ENCODE data around the gene ANP32D.
"Not testable (repeated sequence)": the region's sequence is repeated elsewhere in the genome, so short reads cannot be mapped to it uniquely, and the experiment has no call there.

The ANP32D gene

GRCh38 chr12:48472259-48472658 is at the start of gene ANP32D:
TSS of gene ANP32D (plus strand) at chr12:48472559. CDS start at chr12:48472665, 106 bp downstream.
- no peak for DNase-seq

- no peak for DNase-seq
Measured at GRCh38 chr12:48423171-48423570, 49.2 kb upstream of the ANP32D start.

- DNase-seq = no peak
Measured at GRCh38 chr12:48424644-48425043, 47.7 kb upstream of the ANP32D start.

- not testable (repeated sequence) for DNase-seq
Measured at GRCh38 chr12:48434016-48434415, 38.3 kb upstream of the ANP32D start.

- DNase-seq = no peak
Measured at GRCh38 chr12:48441069-48441468, 31.3 kb upstream of the ANP32D start.

GRCh38 chr12:48442179-48442847 is 30.0 kb upstream of the ANP32D start:
- DNase-seq = no peak

- no peak for DNase-seq
Measured at GRCh38 chr12:48445538-48445937, 26.8 kb upstream of the ANP32D start.

GRCh38 chr12:48446161-48446776 is 26.1 kb upstream of the ANP32D start:
- DNase-seq = no peak

- DNase-seq = no peak
Measured at GRCh38 chr12:48447755-48448154, 24.6 kb upstream of the ANP32D start.

- DNase-seq = no peak
Measured at GRCh38 chr12:48451372-48451771, 21.0 kb upstream of the ANP32D start.

- DNase-seq = not testable (repeated sequence)
Measured at GRCh38 chr12:48452961-48453360, 19.4 kb upstream of the ANP32D start.

GRCh38 chr12:48454667-48455066 is 17.7 kb upstream of the ANP32D start:
- DNase-seq = no peak

GRCh38 chr12:48455116-48455515 is 17.2 kb upstream of the ANP32D start:
- DNase-seq = no peak

GRCh38 chr12:48459259-48459658 is 13.1 kb upstream of the ANP32D start:
- no peak for DNase-seq

GRCh38 chr12:48469027-48469426 is 3.3 kb upstream of the ANP32D start:
- not testable (repeated sequence) for DNase-seq

- no peak for DNase-seq
Measured at GRCh38 chr12:48473061-48473460, 702 bp downstream of the ANP32D start.

- not testable (repeated sequence) for DNase-seq
Measured at GRCh38 chr12:48474497-48474896, 2.1 kb downstream of the ANP32D start.

GRCh38 chr12:48482198-48482597 is 9.8 kb downstream of the ANP32D start, which contains the start of gene C12orf54:
TSS of gene C12orf54 (plus strand) at chr12:48482498. CDS start at chr12:48483297, 799 bp downstream.
- DNase-seq = no peak

- no peak for DNase-seq
Measured at GRCh38 chr12:48482930-48483329, 10.6 kb downstream of the ANP32D start.

GRCh38 chr12:48486261-48486660 is 13.9 kb downstream of the ANP32D start:
- DNase-seq = no peak

GRCh38 chr12:48486679-48487078 is 14.3 kb downstream of the ANP32D start:
- no peak for DNase-seq

- DNase-seq = no peak
Measured at GRCh38 chr12:48489012-48489411, 16.7 kb downstream of the ANP32D start.

GRCh38 chr12:48489456-48489855 is 17.1 kb downstream of the ANP32D start:
- DNase-seq = not testable (repeated sequence)

GRCh38 chr12:48500281-48500680 is 27.9 kb downstream of the ANP32D start:
- DNase-seq = not testable (repeated sequence)

- DNase-seq = not testable (repeated sequence)
Measured at GRCh38 chr12:48506836-48507235, 34.5 kb downstream of the ANP32D start.
